Smooth muscle cell (in vitro differentiated cells): ENCODE data around the gene ELF2. TPM values are rescaled to one million over a fixed set of nuclear protein-coding genes. Genes with fewer than 3 reads are reported as not detected.
"Not testable (repeated sequence)": the region's sequence is repeated elsewhere in the genome, so short reads cannot be mapped to it uniquely, and the experiment has no call there.

Experiments
- DNase-seq: peaks from one replicate; lab custom pipeline; 2025; ENCODE audit not compliant: unreplicated experiment; lab: John Stamatoyannopoulos, UW
- H2AFZ ChIP-seq: fragments of 200-600 bp; sonication (generic); 2 replicates; pipeline ENCODE4 v1.6.0; 2016; ENCODE audit warnings: antibody characterized with exemption, low read depth, mild to moderate bottlenecking
- H3F3A ChIP-seq: fragments of 200-600 bp; sonication (generic); 2 replicates; pipeline ENCODE4 v1.6.0; 2017; ENCODE audit warnings: antibody characterized with exemption, low read depth
- H3K27ac ChIP-seq: fragments of 200-600 bp; sonication (generic); 2 replicates; pipeline ENCODE4 v1.5.1; 2016; ENCODE audit warnings: low read depth, mild to moderate bottlenecking
- H3K27me3 ChIP-seq: fragments of 200-600 bp; sonication (generic); 2 replicates; pipeline ENCODE4 v1.6.1; 2016; ENCODE audit warnings: low read depth, mild to moderate bottlenecking
- H3K36me3 ChIP-seq: fragments of 200-600 bp; sonication (generic); 2 replicates; pipeline ENCODE4 v1.5.1; 2016; ENCODE audit warnings: low read depth
- H3K4me1 ChIP-seq: fragments of 200-600 bp; sonication (generic); 2 replicates; pipeline ENCODE4 v1.5.1; 2016; ENCODE audit warnings: low read depth
- H3K4me2 ChIP-seq: fragments of 200-600 bp; sonication (generic); 2 replicates; pipeline ENCODE4 v1.6.0; 2016; ENCODE audit warnings: mild to moderate bottlenecking
- H3K4me3 ChIP-seq: fragments of 200-600 bp; sonication (generic); 2 replicates; pipeline ENCODE4 v1.5.1; 2016; ENCODE audit warnings: mild to moderate bottlenecking
- H3K79me2 ChIP-seq: fragments of 200-600 bp; sonication (generic); 2 replicates; pipeline ENCODE4 v1.6.0; 2016; ENCODE audit warnings: low read depth, mild to moderate bottlenecking
- H3K9ac ChIP-seq: fragments of 200-600 bp; sonication (generic); 2 replicates; pipeline ENCODE4 v1.6.0; 2016; ENCODE audit warnings: low read depth
- H3K9me3 ChIP-seq: fragments of 200-600 bp; sonication (generic); replicated peaks from 2 replicates; pipeline ENCODE4 v1.5.1; 2016; ENCODE audit warnings: low read depth
- H4K20me1 ChIP-seq: fragments of 200-600 bp; sonication (generic); 2 replicates; pipeline ENCODE4 v1.6.0; 2016; ENCODE audit warnings: low read depth
- WGBS: methylation state at CpG from one replicate; pipeline ENCODE4 v1.1.7; 2016; ENCODE audit warnings: low lambda C conversion rate; 5-methylcytosine and 5-hydroxymethylcytosine counted together
- polyA plus RNA-seq: library from polyadenylated mRNA; unstranded; fragments of >200 nt; fragmentation: Nextera tagmentation; extraction: Ambion mirVana; gene quantifications from 2 replicates; pipeline ENCODE4 v1.2.1, GENCODE V29; 2016
- total RNA-seq: library from RNA; depleted of rRNA; stranded (reverse); fragments of >200 nt; gene quantifications from 2 replicates; pipeline ENCODE4 v1.2.3, GENCODE V29; 2014
- TF ChIP-seq, protein P1 (sequence below): fragments of 200-600 bp; sonication (generic); IDR thresholded peaks from 2 replicates; pipeline ENCODE4 v1.5.1; 2017; ENCODE audit warnings: borderline replicate concordance, mild to moderate bottlenecking, antibody characterized with exemption; ENCODE audit not compliant: insufficient read depth, poor library complexity, severe bottlenecking

Gene ELF2
- total and polyA plus RNA-seq, 2 experiments from 2014 or later, result 26.1 to 37.2 TPM

- Histone ChIP-seq H3K9me3 (no peaks in the 10 kb centered on the region), H3K27me3 (no peaks in the 10 kb centered on the region), H3K79me2 (peaks cover 96% of the 10 kb centered on the region), H4K20me1 (peaks cover 97% of the 10 kb centered on the region), H3K9ac (no peak overlapping the region), H3K4me1 (no peaks in the 10 kb centered on the region), H3K4me3 (no peak overlapping the region), H3F3A (peaks cover 5% of the 10 kb centered on the region), H3K36me3 (no peaks in the 10 kb centered on the region), H3K4me2 (no peak overlapping the region), H3K27ac (peak overlapping the region; percentile 19), H2AFZ (no peak overlapping the region)
- DNase-seq, result no peak
- TF ChIP-seq, protein P1, sequence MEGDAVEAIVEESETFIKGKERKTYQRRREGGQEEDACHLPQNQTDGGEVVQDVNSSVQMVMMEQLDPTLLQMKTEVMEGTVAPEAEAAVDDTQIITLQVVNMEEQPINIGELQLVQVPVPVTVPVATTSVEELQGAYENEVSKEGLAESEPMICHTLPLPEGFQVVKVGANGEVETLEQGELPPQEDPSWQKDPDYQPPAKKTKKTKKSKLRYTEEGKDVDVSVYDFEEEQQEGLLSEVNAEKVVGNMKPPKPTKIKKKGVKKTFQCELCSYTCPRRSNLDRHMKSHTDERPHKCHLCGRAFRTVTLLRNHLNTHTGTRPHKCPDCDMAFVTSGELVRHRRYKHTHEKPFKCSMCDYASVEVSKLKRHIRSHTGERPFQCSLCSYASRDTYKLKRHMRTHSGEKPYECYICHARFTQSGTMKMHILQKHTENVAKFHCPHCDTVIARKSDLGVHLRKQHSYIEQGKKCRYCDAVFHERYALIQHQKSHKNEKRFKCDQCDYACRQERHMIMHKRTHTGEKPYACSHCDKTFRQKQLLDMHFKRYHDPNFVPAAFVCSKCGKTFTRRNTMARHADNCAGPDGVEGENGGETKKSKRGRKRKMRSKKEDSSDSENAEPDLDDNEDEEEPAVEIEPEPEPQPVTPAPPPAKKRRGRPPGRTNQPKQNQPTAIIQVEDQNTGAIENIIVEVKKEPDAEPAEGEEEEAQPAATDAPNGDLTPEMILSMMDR, result no peak
- 93% methylated on average over 5 of the region's 5 CpGs for WGBS
Measured at GRCh38 chr4:139027776-139028175, 149.2 kb downstream of the ELF2 start.

- H4K20me1 ChIP-seq, result peaks cover 97% of the 10 kb centered on the region
Measured at GRCh38 chr4:139025841-139026240, 151.2 kb downstream of the ELF2 start.

DNA sequence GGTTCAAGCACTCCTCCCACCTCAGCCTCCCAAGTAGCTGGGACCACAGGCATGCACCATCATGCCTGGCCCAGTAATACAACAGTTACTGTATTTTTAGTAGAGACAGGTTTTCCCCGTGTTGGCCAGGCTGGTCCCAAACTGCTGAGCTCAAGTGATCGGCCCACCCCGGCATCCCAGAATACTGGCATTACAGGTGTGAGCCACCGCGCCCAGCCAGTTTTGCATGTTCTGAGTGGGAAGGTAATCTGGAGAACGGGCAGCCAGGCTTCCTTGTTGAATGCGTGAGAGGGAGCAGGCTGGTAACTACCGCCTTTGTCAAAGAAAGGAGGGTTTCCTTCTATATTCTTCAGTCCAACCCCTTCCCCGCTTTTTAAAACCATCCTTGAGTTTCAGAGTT, 152.3 kb downstream of the ELF2 start:
- WGBS, result 90% methylated on average over 9 of the region's 9 CpGs
- Histone ChIP-seq H3K4me3 (no peak overlapping the region), H3K9ac (no peak overlapping the region), H3K4me2 (no peak overlapping the region), H3K4me1 (no peaks in the 10 kb centered on the region), H2AFZ (no peak overlapping the region), H3K79me2 (peaks cover 97% of the 10 kb centered on the region), H3F3A (peaks cover 5% of the 10 kb centered on the region), H3K36me3 (no peaks in the 10 kb centered on the region), H3K9me3 (no peaks in the 10 kb centered on the region), H3K27ac (peak overlapping the region; percentile 38), H4K20me1 (peaks cover 97% of the 10 kb centered on the region), H3K27me3 (no peaks in the 10 kb centered on the region)
- TF ChIP-seq, protein P1, result no peak
- no peak for DNase-seq

More at GRCh38 chr4:139025841-139026240, 151.2 kb downstream of the ELF2 start:
- WGBS, result 100% methylated on average over 1 of the region's 1 CpG
- Histone ChIP-seq H3K79me2 (peaks cover 97% of the 10 kb centered on the region), H3K27ac (no peak overlapping the region), H3K9ac (no peak overlapping the region), H3K4me2 (no peak overlapping the region), H3K4me3 (no peak overlapping the region), H3K27me3 (no peaks in the 10 kb centered on the region), H2AFZ (no peak overlapping the region), H3K9me3 (no peaks in the 10 kb centered on the region), H3K36me3 (no peaks in the 10 kb centered on the region), H3K4me1 (no peaks in the 10 kb centered on the region), H3F3A (peaks cover 5% of the 10 kb centered on the region)
- DNase-seq, result no peak
- TF ChIP-seq, protein P1, result no peak

- Histone ChIP-seq H3K4me3 (no peak overlapping the region), H3K9me3 (no peaks in the 10 kb centered on the region), H3K4me1 (peaks cover 9% of the 10 kb centered on the region), H3F3A (peaks cover 5% of the 10 kb centered on the region), H3K27me3 (no peaks in the 10 kb centered on the region), H4K20me1 (peaks cover 97% of the 10 kb centered on the region), H3K36me3 (no peaks in the 10 kb centered on the region), H3K9ac (no peak overlapping the region), H3K79me2 (peaks cover 97% of the 10 kb centered on the region), H3K27ac (no peak overlapping the region), H2AFZ (no peak overlapping the region), H3K4me2 (no peak overlapping the region)
- TF ChIP-seq, protein P1, result no peak
- 87% methylated on average over 5 of the region's 5 CpGs for WGBS
- DNase-seq, result no peak
Measured at GRCh38 chr4:139022835-139023234, 154.2 kb downstream of the ELF2 start.

- Histone ChIP-seq H3K79me2 (peaks cover 100% of the 10 kb centered on the region), H3K4me1 (peaks cover 11% of the 10 kb centered on the region), H4K20me1 (peaks cover 100% of the 10 kb centered on the region)
- not testable (repeated sequence) for H2AFZ ChIP-seq, DNase-seq, H3K27ac ChIP-seq, H3K9ac ChIP-seq, H3K27me3 ChIP-seq, H3K4me3 ChIP-seq, H3K9me3 ChIP-seq, H3K4me2 ChIP-seq, H3K36me3 ChIP-seq, H3F3A ChIP-seq
- 86% methylated on average over 12 of the region's 12 CpGs for WGBS
Measured at GRCh38 chr4:139021071-139021470, 155.9 kb downstream of the ELF2 start.
